GM23338 (cell line): ENCODE results near the gene OR13C9. TPM values are rescaled to one million over a fixed set of nuclear protein-coding genes. Genes with fewer than 3 reads are reported as not detected.

Source experiments
- ATAC-seq: fragments of 200-7000 bp; cut with Tn5 transposase; 3 replicates; pipeline ENCODE4 v1.9.1; 2020
- DNase-seq: peaks from one replicate; pipeline ENCODE4 v3.0.0-alpha.2; 2015; ENCODE audit warnings: low spot score
- H2AFZ ChIP-seq: fragments of 200-600 bp; sonication (generic); 2 replicates; pipeline ENCODE4 v1.8.0; 2016; ENCODE audit warnings: antibody characterized with exemption, mild to moderate bottlenecking, moderate library complexity
- H3F3A ChIP-seq: fragments of 200-600 bp; sonication (generic); replicated peaks from 2 replicates; pipeline ENCODE4 v1.8.0; 2017; ENCODE audit warnings: antibody characterized with exemption, mixed run types, low read depth
- H3K27ac ChIP-seq: fragments of 200-600 bp; sonication (generic); 2 replicates; pipeline ENCODE4 v1.6.1; 2016; ENCODE audit warnings: low read depth
- H3K27me3 ChIP-seq: fragments of 200-600 bp; sonication (generic); 2 replicates; pipeline ENCODE4 v1.8.0; 2016; ENCODE audit warnings: mild to moderate bottlenecking, mixed run types, moderate library complexity; ENCODE audit not compliant: insufficient read depth
- H3K36me3 ChIP-seq: fragments of 200-600 bp; sonication (generic); 2 replicates; pipeline ENCODE4 v1.8.0; 2016; ENCODE audit warnings: mild to moderate bottlenecking; ENCODE audit not compliant: insufficient read depth
- H3K4me1 ChIP-seq: fragments of 200-600 bp; sonication (generic); 2 replicates; pipeline ENCODE4 v1.8.0; 2016; ENCODE audit warnings: mild to moderate bottlenecking, moderate library complexity; ENCODE audit not compliant: insufficient read depth
- H3K4me2 ChIP-seq: fragments of 200-600 bp; sonication (generic); 2 replicates; pipeline ENCODE4 v1.7.1; 2017; ENCODE audit warnings: mixed run types
- H3K4me3 ChIP-seq: fragments of 200-600 bp; sonication (generic); 2 replicates; pipeline ENCODE4 v1.6.1; 2016; ENCODE audit warnings: mixed run types
- H3K79me2 ChIP-seq: fragments of 200-600 bp; sonication (generic); replicated peaks from 2 replicates; pipeline ENCODE4 v1.8.0; 2017; ENCODE audit warnings: mild to moderate bottlenecking; ENCODE audit not compliant: insufficient read depth
- H3K9me2 ChIP-seq: fragments of 200-600 bp; sonication (generic); 2 replicates; pipeline ENCODE4 v1.8.0; 2017; ENCODE audit not compliant: insufficient read depth
- H4K20me1 ChIP-seq: fragments of 200-600 bp; sonication (generic); replicated peaks from 2 replicates; pipeline ENCODE4 v1.8.0; 2017; ENCODE audit warnings: mild to moderate bottlenecking; ENCODE audit not compliant: insufficient read depth
- H3K27ac Mint-ChIP-seq: 2 replicates; pipeline ENCODE4 v1.8.0; 2020; ENCODE audit warnings: inconsistent platforms, mild to moderate bottlenecking, moderate library complexity, mixed read lengths
- H3K27me3 Mint-ChIP-seq: 3 replicates; pipeline ENCODE4 v1.8.0; 2022; ENCODE audit warnings: low read depth, mild to moderate bottlenecking, moderate library complexity, mixed read lengths, inconsistent platforms; ENCODE audit not compliant: insufficient read depth, poor library complexity
- H3K36me3 Mint-ChIP-seq: 3 replicates; pipeline ENCODE4 v1.8.0; 2021; ENCODE audit warnings: low read depth, mild to moderate bottlenecking, inconsistent platforms, moderate library complexity, mixed read lengths
- H3K4me1 Mint-ChIP-seq: 3 replicates; pipeline ENCODE4 v1.8.0; 2020; ENCODE audit warnings: mild to moderate bottlenecking, inconsistent platforms, mixed read lengths
- H3K4me3 Mint-ChIP-seq: 3 replicates; pipeline ENCODE4 v1.8.0; 2021; ENCODE audit warnings: moderate library complexity, mild to moderate bottlenecking, inconsistent platforms, mixed read lengths
- H3K9me3 Mint-ChIP-seq: 3 replicates; pipeline ENCODE4 v1.8.0; 2020; ENCODE audit warnings: moderate library complexity, mild to moderate bottlenecking, inconsistent platforms, mixed read lengths
- CREB1 ChIP-seq: fragments of 250-450 bp; sonication (Bioruptor Pico); IDR thresholded peaks from 2 replicates; pipeline ENCODE4 v1.5.0; 2020; ENCODE audit warnings: low read depth, mild to moderate bottlenecking, moderate library complexity
- ETS1 ChIP-seq: IDR thresholded peaks from 2 replicates; pipeline ENCODE4 v1.6.1; 2016; ENCODE audit warnings: antibody characterized with exemption
- EZH2 ChIP-seq: fragments of 200-600 bp; sonication (generic); IDR thresholded peaks from one replicate; pipeline ENCODE4 v1.8.0; 2017; ENCODE audit warnings: antibody characterized with exemption, mild to moderate bottlenecking, low read depth; ENCODE audit not compliant: unreplicated experiment
- EZH2phosphoT487 ChIP-seq: fragments of 200-600 bp; sonication (generic); IDR thresholded peaks from one replicate; pipeline ENCODE4 v1.8.1; 2018; ENCODE audit warnings: antibody characterized with exemption; ENCODE audit not compliant: unreplicated experiment
- JUNB ChIP-seq: IDR thresholded peaks from one replicate; pipeline ENCODE4 v1.6.1; 2016; ENCODE audit warnings: antibody characterized with exemption; ENCODE audit not compliant: unreplicated experiment
- NANOG ChIP-seq: IDR thresholded peaks from 2 replicates; pipeline ENCODE4 v1.6.1; 2016; ENCODE audit warnings: antibody characterized with exemption, borderline replicate concordance
- POLR2AphosphoS5 ChIP-seq: IDR thresholded peaks from 2 replicates; pipeline ENCODE4 v1.6.1; 2016; ENCODE audit warnings: antibody characterized with exemption, low read depth
- REST ChIP-seq: IDR thresholded peaks from one replicate; pipeline ENCODE4 v1.6.1; 2018; ENCODE audit warnings: antibody characterized with exemption; ENCODE audit not compliant: unreplicated experiment
- STAT1 ChIP-seq: IDR thresholded peaks from one replicate; pipeline ENCODE4 v1.6.1; 2016; ENCODE audit warnings: antibody characterized with exemption; ENCODE audit not compliant: unreplicated experiment
- ZNF114 ChIP-seq: fragments of 250-450 bp; sonication (Bioruptor Pico); IDR thresholded peaks from 2 replicates; pipeline ENCODE4 v1.5.0; 2020; ENCODE audit warnings: mild to moderate bottlenecking, moderate library complexity
- ZNF331 ChIP-seq: fragments of 250-450 bp; sonication (Bioruptor Pico); IDR thresholded peaks from 2 replicates; pipeline ENCODE4 v1.5.0; 2020; ENCODE audit warnings: low read depth, mild to moderate bottlenecking, moderate library complexity
- polyA plus RNA-seq: library from polyadenylated mRNA; unstranded; fragments of >200 nt; fragmentation: Nextera tagmentation; extraction: Ambion mirVana; gene quantifications from 2 replicates; pipeline ENCODE4 v1.2.1, GENCODE V29; 2016
- total RNA-seq: library from RNA; depleted of rRNA; stranded (reverse); fragments of >200 nt; shearing (Covaris generic); gene quantifications from 2 replicates; pipeline ENCODE4 v1.2.3, GENCODE V29; 2014

Gene OR13C9
- total and polyA plus RNA-seq, 2 experiments from 2014 or later, result not detected

GRCh38 chr9:104575456-104575855 is 42.5 kb downstream of the OR13C9 start (continued):
- TF ChIP-seq REST, result no peak
- no peak for TF ChIP-seq ETS1
- no peak for TF ChIP-seq EZH2
- TF ChIP-seq STAT1, result no peak
- no peak for TF ChIP-seq EZH2phosphoT487
- no peak for TF ChIP-seq ZNF331 (CRISPR knock-in tag)

GRCh38 chr9:104572612-104573011 is 45.4 kb downstream of the OR13C9 start:
- H3K9me3 Mint-ChIP-seq, result peaks cover 8% of the 10 kb centered on the region; the same call in 2 of the 3 replicates
- Histone ChIP-seq H3K79me2 (no peaks in the 10 kb centered on the region), H3K4me1 (no peaks in the 10 kb centered on the region), H3K9me2 (0 out of 2 replicates have a peak, but pooled peaks cover 2% of the 10 kb centered on the region), H3F3A (no peaks in the 10 kb centered on the region), H4K20me1 (no peaks in the 10 kb centered on the region), H3K4me3 (no peak overlapping the region), H3K36me3 (no peaks in the 10 kb centered on the region), H3K4me2 (no peak overlapping the region), H2AFZ (no peak overlapping the region), H3K27ac (no peak overlapping the region), H3K27me3 (no peaks in the 10 kb centered on the region)
- no peak overlapping the region for H3K4me3 Mint-ChIP-seq
- H3K36me3 Mint-ChIP-seq, result no peaks in the 10 kb centered on the region
- no peaks in the 10 kb centered on the region for H3K27me3 Mint-ChIP-seq
- H3K4me1 Mint-ChIP-seq, result no peaks in the 10 kb centered on the region
- no peak overlapping the region for H3K27ac Mint-ChIP-seq
- no peak for ATAC-seq
- no peak for DNase-seq
- TF ChIP-seq JUNB, result no peak
- no peak for TF ChIP-seq EZH2phosphoT487
- no peak for TF ChIP-seq EZH2
- TF ChIP-seq POLR2AphosphoS5, result no peak
- no peak for TF ChIP-seq ZNF331 (CRISPR knock-in tag)
- TF ChIP-seq REST, result no peak
- no peak for TF ChIP-seq STAT1
- TF ChIP-seq NANOG, result no peak
- TF ChIP-seq CREB1 (CRISPR knock-in tag), result no peak
- TF ChIP-seq ETS1, result no peak
- no peak for TF ChIP-seq ZNF114 (CRISPR knock-in tag)
